ENCODE data around the gene MTSS2. TPM values are rescaled to one million over a fixed set of nuclear protein-coding genes. Genes with fewer than 3 reads are reported as not detected.

The MTSS2 gene
- total RNA-seq, 1 donor: 97.6 TPM

DNA sequence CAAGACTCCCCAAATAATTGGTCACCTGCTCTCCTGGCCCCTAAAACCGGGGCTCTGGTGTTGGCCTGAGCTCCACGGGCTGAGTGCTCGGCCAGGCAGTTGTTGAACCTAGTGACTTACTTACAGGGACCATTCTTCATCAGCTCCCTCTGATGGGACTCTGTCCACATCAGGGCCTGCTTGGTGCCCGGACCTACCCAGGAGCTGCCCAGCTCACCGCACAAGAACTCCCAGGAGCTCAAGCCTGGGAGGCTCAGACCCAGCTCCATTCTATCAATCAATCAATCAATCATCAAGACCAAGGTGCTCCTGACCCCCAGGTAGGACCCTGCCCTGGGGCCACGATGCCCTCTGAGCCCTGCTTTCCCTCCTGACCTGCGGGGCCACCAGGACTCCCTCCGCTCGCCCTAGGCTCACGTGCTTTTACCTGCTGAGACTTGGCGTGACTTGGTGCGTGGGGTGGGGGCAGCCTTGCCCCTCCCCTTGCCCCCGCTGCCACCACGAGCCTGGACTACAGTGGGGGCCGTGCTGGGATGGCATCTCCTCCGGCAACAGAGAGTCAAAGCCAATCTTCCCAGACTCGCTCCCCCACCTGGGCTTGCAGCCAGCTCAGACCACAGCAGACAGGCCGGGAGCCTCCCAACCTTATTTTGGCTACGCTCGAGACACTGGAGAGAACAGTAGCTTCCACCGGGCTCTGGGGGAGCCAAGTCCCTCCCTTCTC is 23.8 kb downstream of the MTSS2 start:
- peak; percentile 38 for DNase-seq (ENCODE audit: low read depth)
- TF ChIP-seq, protein P1, sequence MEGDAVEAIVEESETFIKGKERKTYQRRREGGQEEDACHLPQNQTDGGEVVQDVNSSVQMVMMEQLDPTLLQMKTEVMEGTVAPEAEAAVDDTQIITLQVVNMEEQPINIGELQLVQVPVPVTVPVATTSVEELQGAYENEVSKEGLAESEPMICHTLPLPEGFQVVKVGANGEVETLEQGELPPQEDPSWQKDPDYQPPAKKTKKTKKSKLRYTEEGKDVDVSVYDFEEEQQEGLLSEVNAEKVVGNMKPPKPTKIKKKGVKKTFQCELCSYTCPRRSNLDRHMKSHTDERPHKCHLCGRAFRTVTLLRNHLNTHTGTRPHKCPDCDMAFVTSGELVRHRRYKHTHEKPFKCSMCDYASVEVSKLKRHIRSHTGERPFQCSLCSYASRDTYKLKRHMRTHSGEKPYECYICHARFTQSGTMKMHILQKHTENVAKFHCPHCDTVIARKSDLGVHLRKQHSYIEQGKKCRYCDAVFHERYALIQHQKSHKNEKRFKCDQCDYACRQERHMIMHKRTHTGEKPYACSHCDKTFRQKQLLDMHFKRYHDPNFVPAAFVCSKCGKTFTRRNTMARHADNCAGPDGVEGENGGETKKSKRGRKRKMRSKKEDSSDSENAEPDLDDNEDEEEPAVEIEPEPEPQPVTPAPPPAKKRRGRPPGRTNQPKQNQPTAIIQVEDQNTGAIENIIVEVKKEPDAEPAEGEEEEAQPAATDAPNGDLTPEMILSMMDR (IDR thresholded peaks at IDR 0.05; ENCODE audit: insufficient read depth, low read depth, low read length): no peak
- H3K4me3 ChIP-seq (ENCODE audit: low read depth, low read length): no peak overlapping the region

DNA sequence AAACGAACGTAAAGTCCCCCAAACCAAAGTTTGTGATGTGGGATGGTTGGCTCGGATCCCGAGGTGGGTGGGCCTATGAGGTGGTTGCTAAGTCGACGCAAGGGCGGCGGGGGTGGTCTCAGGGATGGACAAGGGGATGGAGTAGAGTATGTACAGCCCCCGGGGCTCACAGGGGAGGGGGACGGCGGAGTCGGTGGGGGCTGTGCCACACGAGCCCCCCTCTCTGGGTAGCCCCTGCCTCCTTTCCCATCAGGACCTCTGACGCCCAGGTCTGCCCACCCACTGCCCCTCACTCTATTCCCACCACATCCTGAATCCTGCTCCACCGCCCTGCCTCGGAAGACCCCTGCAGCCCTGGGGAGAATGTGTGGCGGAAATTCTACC is 24.3 kb downstream of the MTSS2 start:
- no peak for DNase-seq (ENCODE audit: low read depth)
- TF ChIP-seq, protein P1 (IDR thresholded peaks at IDR 0.05; ENCODE audit: insufficient read depth, low read depth, low read length): no peak
- H3K4me3 ChIP-seq (ENCODE audit: low read depth, low read length): no peak overlapping the region

DNA sequence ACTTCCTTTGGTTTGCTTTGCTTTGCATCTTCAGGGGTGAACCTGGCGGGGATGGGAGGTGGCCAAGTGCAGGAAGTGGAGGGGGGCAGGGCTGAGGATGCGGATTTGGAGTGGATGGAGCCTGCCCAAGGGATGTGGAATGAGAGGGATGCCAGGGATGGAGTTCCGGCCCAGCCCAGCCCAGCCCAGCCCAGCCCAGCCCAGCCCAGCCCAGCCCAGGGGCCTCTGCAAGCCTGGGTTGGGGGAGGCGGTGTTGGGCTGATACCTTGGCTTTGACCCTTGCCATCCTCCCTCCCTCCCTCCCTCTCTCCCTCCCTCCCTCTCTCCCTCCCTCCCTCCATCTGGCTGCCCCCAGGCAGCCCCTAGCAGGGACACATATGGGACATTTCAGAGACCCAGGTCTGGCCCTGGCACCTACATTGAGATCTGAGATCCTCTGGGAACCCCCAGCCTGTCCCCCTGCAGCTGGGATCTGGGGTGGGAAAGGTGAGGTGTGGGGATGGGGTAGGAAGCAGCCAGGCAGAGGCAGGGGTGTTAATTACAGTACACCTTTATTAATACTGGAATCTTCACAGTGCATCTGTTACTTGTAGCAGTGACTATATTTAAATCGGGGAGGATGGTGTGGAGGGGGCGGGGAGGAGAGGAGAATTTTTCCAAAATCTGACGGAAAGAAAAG is 25.0 kb downstream of the MTSS2 start:
- TF ChIP-seq, protein P1 (IDR thresholded peaks at IDR 0.05; ENCODE audit: insufficient read depth, low read depth, low read length): no peak
- no peak overlapping the region for H3K4me3 ChIP-seq (ENCODE audit: low read depth, low read length)
- no peak for DNase-seq (ENCODE audit: low read depth)

DNA sequence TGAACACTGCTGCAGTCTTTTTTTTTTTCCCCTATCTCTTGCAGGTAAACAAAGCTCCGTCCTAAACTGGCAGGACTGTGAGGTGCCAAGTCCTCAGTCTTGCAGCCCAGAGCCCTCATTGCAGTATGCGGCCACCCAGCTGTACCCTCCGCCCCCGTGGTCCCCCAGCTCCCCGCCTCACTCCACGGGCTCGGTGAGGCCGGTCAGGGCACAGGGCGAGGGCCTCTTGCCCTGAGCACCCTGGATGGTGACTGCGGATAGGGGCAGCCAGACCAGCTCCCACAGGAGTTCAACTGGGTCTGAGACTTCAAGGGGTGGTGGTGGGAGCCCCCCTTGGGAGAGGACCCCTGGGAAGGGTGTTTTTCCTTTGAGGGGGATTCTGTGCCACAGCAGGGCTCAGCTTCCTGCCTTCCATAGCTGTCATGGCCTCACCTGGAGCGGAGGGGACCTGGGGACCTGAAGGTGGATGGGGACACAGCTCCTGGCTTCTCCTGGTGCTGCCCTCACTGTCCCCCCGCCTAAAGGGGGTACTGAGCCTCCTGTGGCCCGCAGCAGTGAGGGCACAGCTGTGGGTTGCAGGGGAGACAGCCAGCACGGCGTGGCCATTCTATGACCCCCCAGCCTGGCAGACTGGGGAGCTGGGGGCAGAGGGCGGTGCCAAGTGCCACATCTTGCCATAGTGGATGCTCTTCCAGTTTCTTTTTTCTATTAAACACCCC is 25.7 kb downstream of the MTSS2 start:
- no peak overlapping the region for H3K4me3 ChIP-seq (ENCODE audit: low read depth, low read length)
- DNase-seq (ENCODE audit: low read depth): no peak
- TF ChIP-seq, protein P1 (IDR thresholded peaks at IDR 0.05; ENCODE audit: insufficient read depth, low read depth, low read length): no peak

DNA sequence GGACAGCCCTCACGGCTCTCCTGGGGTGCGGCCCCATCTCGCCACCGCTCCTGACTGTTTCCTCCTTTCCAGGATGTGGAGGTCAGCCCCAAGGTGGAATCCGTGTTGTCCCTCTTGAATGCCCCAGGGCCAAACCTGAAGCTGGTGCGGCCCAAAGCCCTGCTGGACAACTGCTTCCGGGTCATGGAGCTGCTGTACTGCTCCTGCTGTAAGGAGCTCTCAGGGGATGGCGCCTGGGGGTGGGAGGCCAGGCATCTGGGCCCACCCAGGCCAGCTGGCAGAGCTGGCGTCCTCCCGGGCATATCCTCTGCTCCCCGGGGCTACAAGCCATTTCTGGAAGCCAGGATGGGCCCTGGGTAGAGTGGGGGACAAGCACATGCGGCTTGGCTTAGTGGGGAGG is 26.3 kb downstream of the MTSS2 start:
- DNase-seq (ENCODE audit: low read depth): no peak
- no peak overlapping the region for H3K4me3 ChIP-seq (ENCODE audit: low read depth, low read length)

DNA sequence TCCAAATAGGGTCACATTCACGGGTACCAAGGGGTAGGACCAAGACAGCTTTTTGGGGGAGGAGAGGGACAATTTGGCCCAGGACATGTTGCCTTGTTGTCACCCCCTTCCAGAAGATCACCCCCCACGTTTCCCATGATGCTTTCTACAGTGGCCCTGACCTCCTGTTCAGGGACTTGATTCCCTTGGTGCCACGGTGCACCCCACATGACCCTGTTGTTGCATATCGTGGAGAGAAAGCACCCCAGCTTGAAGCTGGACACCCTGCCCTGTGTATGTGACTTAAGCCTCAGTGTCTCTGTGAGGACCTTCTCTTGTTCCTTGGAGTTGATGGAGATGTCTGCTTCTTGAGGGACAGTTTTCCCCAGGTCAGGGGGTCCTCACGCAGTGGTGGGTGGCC is 26.9 kb downstream of the MTSS2 start:
- TF ChIP-seq, protein P1 (IDR thresholded peaks at IDR 0.05; ENCODE audit: insufficient read depth, low read depth, low read length): no peak
- no peak overlapping the region for H3K4me3 ChIP-seq (ENCODE audit: low read depth, low read length)
- DNase-seq (ENCODE audit: low read depth): no peak

More for the DNA sequence above, 26.3 kb downstream of the MTSS2 start:
- TF ChIP-seq, protein P1 (IDR thresholded peaks at IDR 0.05; ENCODE audit: insufficient read depth, low read depth, low read length): no peak

Measured in fibroblast of villous mesenchyme (primary cell).